SU-DHL-6 (cell line): ENCODE data around the gene NFIA.

Experiments
- EZH2phosphoT487 ChIP-seq: fragments of 200-600 bp; sonication (generic), shearing (Covaris generic); conservative IDR thresholded peaks from 2 replicates; pipeline ENCODE4 v1.6.1; 2018; ENCODE audit warnings: mild to moderate bottlenecking, antibody characterized with exemption, low read length, moderate library complexity, mixed read lengths
- TF ChIP-seq, protein P1 (sequence below): fragments of 200-600 bp; sonication (generic); IDR thresholded peaks from one replicate; pipeline ENCODE4 v1.5.1; 2017; ENCODE audit warnings: antibody characterized with exemption, mild to moderate bottlenecking, low read length, moderate library complexity; ENCODE audit not compliant: insufficient read depth, poor library complexity, severe bottlenecking

GRCh38 chr1:61496501-61496900 is 414.1 kb downstream of the NFIA start:
- TF ChIP-seq, protein P1, sequence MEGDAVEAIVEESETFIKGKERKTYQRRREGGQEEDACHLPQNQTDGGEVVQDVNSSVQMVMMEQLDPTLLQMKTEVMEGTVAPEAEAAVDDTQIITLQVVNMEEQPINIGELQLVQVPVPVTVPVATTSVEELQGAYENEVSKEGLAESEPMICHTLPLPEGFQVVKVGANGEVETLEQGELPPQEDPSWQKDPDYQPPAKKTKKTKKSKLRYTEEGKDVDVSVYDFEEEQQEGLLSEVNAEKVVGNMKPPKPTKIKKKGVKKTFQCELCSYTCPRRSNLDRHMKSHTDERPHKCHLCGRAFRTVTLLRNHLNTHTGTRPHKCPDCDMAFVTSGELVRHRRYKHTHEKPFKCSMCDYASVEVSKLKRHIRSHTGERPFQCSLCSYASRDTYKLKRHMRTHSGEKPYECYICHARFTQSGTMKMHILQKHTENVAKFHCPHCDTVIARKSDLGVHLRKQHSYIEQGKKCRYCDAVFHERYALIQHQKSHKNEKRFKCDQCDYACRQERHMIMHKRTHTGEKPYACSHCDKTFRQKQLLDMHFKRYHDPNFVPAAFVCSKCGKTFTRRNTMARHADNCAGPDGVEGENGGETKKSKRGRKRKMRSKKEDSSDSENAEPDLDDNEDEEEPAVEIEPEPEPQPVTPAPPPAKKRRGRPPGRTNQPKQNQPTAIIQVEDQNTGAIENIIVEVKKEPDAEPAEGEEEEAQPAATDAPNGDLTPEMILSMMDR = no peak
- no peak for TF ChIP-seq EZH2phosphoT487
